Activated T-cell treated with anti-CD3 and anti-CD28 coated beads, Interleukin-2, amount 50 U/mL, for 24 hours (primary cell): Measurements from ENCODE around the gene NF1.

Experiments used
- DNase-seq: peaks from one replicate; pipeline ENCODE4 v3.0.0-alpha.2; 2020
- H3K27ac Mint-ChIP-seq: 2 replicates; pipeline ENCODE4 v1.8.0; 2020; ENCODE audit warnings: mild to moderate bottlenecking, mixed read lengths
- H3K27me3 Mint-ChIP-seq: 2 replicates; pipeline ENCODE4 v1.8.0; 2020; ENCODE audit warnings: mixed read lengths
- H3K36me3 Mint-ChIP-seq: 2 replicates; pipeline ENCODE4 v1.8.0; 2020; ENCODE audit warnings: low read depth, mixed read lengths
- H3K4me1 Mint-ChIP-seq: 2 replicates; pipeline ENCODE4 v1.8.0; 2020; ENCODE audit warnings: low read depth, mixed read lengths
- H3K4me3 Mint-ChIP-seq: 2 replicates; pipeline ENCODE4 v1.8.0; 2020; ENCODE audit warnings: mild to moderate bottlenecking, moderate library complexity, mixed read lengths
- H3K9me3 Mint-ChIP-seq: 2 replicates; pipeline ENCODE4 v1.8.0; 2020; ENCODE audit warnings: mixed read lengths

The NF1 gene

GRCh38 chr17:31225831-31226230 lies 131.1 kb downstream of the NF1 start:
- Mint-ChIP-seq H3K27ac (no peak overlapping the region), H3K36me3 (peaks cover 18% of the 10 kb centered on the region), H3K27me3 (no peaks in the 10 kb centered on the region), H3K9me3 (no peaks in the 10 kb centered on the region), H3K4me3 (no peak overlapping the region), H3K4me1 (peaks cover 3% of the 10 kb centered on the region)
- DNase-seq, result no peak

GRCh38 chr17:31226373-31226772 lies 131.6 kb downstream of the NF1 start:
- H3K36me3 Mint-ChIP-seq, result peaks cover 23% of the 10 kb centered on the region
- no peak overlapping the region for H3K27ac Mint-ChIP-seq
- DNase-seq, result no peak

GRCh38 chr17:31226950-31227349 lies 132.2 kb downstream of the NF1 start:
- Mint-ChIP-seq H3K27ac (no peak overlapping the region), H3K9me3 (no peaks in the 10 kb centered on the region), H3K4me1 (peaks cover 3% of the 10 kb centered on the region), H3K36me3 (peaks cover 26% of the 10 kb centered on the region), H3K27me3 (no peaks in the 10 kb centered on the region), H3K4me3 (no peak overlapping the region)
- DNase-seq, result no peak

More at GRCh38 chr17:31226373-31226772, 131.6 kb downstream of the NF1 start:
- Mint-ChIP-seq H3K27me3 (no peaks in the 10 kb centered on the region), H3K4me3 (no peak overlapping the region), H3K9me3 (no peaks in the 10 kb centered on the region), H3K4me1 (peaks cover 3% of the 10 kb centered on the region)

- Mint-ChIP-seq H3K4me3 (no peak overlapping the region), H3K9me3 (no peaks in the 10 kb centered on the region), H3K4me1 (no peaks in the 10 kb centered on the region), H3K36me3 (peaks cover 55% of the 10 kb centered on the region), H3K27ac (no peak overlapping the region), H3K27me3 (no peaks in the 10 kb centered on the region)
- DNase-seq, result no peak
These were observed 137.1 kb downstream of the NF1 start for GRCh38 chr17:31231852-31232251.

DNA sequence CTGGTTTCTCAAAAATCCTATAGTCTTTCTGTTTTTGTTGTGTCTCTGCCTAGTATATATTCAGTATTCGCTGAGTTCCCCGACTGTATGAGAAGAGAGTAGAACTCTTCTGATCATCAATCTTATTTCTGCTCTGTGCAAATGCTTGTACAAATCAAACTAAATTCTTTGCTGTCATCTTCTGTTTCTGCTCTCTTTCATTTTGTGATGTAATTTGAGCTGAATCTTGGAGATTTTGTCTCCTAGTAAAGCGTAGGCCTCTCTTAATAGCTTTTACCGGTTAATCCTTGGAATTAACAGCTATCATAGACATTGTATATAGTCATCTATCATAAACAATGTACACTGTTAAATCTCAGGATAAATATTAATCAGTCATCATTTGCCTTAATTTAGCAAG lies 140.3 kb downstream of the NF1 start:
- Mint-ChIP-seq H3K36me3 (peaks cover 50% of the 10 kb centered on the region), H3K4me3 (no peak overlapping the region), H3K27me3 (no peaks in the 10 kb centered on the region), H3K4me1 (no peaks in the 10 kb centered on the region), H3K9me3 (no peaks in the 10 kb centered on the region), H3K27ac (no peak overlapping the region)
- no peak for DNase-seq

DNA sequence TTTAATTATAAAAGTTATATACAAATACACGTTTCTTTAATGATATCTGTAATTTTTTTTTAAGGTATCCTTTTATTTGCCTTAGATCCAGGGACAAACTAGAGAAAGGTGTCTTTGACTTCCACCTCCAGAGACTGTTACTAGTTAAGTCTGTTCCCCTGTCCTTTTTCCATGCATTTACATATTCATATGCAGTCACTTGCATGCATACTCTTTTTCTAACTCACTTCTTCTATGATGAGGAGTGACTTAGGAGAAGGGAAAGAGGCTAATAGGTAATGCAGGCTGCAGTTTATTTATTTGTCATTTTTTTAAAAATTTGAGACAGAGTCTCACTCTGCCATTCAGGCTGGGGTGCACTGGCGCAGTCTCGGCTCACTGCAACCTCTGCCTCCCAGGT lies 141.4 kb downstream of the NF1 start:
- Mint-ChIP-seq H3K9me3 (no peaks in the 10 kb centered on the region), H3K4me1 (no peaks in the 10 kb centered on the region), H3K36me3 (peaks cover 52% of the 10 kb centered on the region), H3K27ac (no peak overlapping the region), H3K4me3 (no peak overlapping the region), H3K27me3 (no peaks in the 10 kb centered on the region)
- DNase-seq, result no peak

DNA sequence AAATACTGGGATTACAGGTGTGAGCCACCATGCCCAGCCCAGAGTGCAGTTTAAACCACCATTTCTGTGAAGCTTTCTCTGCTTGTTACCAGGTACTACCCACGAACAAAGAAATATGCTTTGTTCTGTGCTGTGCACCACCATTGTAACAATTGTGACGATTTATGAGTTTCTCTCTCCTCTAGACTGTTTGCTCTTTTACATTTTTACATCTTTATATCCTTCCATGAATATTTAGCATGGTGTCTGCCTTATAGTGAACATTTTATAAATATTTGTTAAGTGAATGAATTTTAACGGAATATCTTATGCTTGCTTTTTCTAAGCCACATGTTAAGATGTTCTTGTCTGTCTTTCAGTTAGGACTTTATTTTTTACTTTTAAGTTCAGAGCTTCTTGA lies 141.9 kb downstream of the NF1 start:
- Mint-ChIP-seq H3K4me1 (peaks cover 3% of the 10 kb centered on the region), H3K27ac (no peak overlapping the region), H3K36me3 (peaks cover 54% of the 10 kb centered on the region), H3K4me3 (no peak overlapping the region), H3K9me3 (no peaks in the 10 kb centered on the region), H3K27me3 (no peaks in the 10 kb centered on the region)
- DNase-seq, result no peak

DNA sequence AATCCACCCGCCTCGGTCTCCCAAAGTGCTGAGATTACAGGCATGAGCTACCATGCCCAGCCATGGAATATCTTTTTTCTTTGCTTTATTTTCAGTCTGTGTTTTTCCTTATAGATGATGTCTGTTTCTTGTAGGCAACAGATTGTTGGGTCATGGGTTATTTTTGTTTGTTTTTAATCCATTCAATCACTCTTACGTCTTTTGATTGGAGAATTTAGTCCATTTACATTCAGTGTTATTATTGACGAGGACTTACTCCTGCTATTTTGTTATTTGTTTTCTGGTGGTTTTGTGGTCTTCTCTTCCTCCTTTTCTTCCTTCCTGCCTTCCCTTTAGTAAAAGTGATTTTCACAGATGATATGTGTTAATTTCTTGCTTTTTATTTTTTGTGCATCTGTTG lies 146.3 kb downstream of the NF1 start:
- H3K27ac Mint-ChIP-seq, result no peak overlapping the region
- H3K27me3 Mint-ChIP-seq, result no peaks in the 10 kb centered on the region
- H3K4me3 Mint-ChIP-seq, result no peak overlapping the region
- no peaks in the 10 kb centered on the region for H3K9me3 Mint-ChIP-seq
- no peak for DNase-seq
- H3K36me3 Mint-ChIP-seq, result peaks cover 49% of the 10 kb centered on the region
- peaks cover 3% of the 10 kb centered on the region for H3K4me1 Mint-ChIP-seq

GRCh38 chr17:31248986-31249834 lies 154.4 kb downstream of the NF1 start:
- H3K27ac Mint-ChIP-seq, result no peak overlapping the region
- no peaks in the 10 kb centered on the region for H3K4me1 Mint-ChIP-seq
- H3K9me3 Mint-ChIP-seq, result no peaks in the 10 kb centered on the region
- DNase-seq, result no peak
- H3K4me3 Mint-ChIP-seq, result no peak overlapping the region
- peaks cover 23% of the 10 kb centered on the region for H3K36me3 Mint-ChIP-seq
- no peaks in the 10 kb centered on the region for H3K27me3 Mint-ChIP-seq

GRCh38 chr17:31249835-31250141 lies 155.0 kb downstream of the NF1 start:
- H3K9me3 Mint-ChIP-seq, result no peaks in the 10 kb centered on the region
- no peaks in the 10 kb centered on the region for H3K27me3 Mint-ChIP-seq
- DNase-seq, result no peak
- no peaks in the 10 kb centered on the region for H3K4me1 Mint-ChIP-seq
- peaks cover 20% of the 10 kb centered on the region for H3K36me3 Mint-ChIP-seq
- no peak overlapping the region for H3K4me3 Mint-ChIP-seq
- H3K27ac Mint-ChIP-seq, result no peak overlapping the region

DNA sequence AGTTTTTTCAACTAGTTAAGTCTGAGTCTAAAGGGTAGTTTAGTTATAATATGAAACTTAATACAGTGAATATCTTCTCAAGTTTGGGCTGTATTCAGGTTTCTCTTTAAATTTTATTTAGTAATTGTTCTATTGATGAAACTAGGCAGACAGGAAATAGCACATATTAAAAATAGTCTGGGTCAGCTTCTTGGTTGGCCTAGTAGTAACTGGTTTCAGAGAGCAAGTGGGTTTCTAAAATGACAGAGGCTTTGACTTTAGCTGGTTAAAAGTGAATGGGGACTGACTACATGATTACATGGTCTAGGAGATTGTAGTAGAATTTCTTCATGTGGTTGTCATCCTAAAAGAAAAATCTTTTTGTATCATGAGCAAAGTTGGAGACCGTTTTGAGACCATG lies 155.5 kb downstream of the NF1 start:
- Mint-ChIP-seq H3K27me3 (no peaks in the 10 kb centered on the region), H3K36me3 (peaks cover 20% of the 10 kb centered on the region), H3K27ac (no peak overlapping the region), H3K4me3 (no peak overlapping the region), H3K9me3 (no peaks in the 10 kb centered on the region), H3K4me1 (no peaks in the 10 kb centered on the region)
- DNase-seq, result no peak

DNA sequence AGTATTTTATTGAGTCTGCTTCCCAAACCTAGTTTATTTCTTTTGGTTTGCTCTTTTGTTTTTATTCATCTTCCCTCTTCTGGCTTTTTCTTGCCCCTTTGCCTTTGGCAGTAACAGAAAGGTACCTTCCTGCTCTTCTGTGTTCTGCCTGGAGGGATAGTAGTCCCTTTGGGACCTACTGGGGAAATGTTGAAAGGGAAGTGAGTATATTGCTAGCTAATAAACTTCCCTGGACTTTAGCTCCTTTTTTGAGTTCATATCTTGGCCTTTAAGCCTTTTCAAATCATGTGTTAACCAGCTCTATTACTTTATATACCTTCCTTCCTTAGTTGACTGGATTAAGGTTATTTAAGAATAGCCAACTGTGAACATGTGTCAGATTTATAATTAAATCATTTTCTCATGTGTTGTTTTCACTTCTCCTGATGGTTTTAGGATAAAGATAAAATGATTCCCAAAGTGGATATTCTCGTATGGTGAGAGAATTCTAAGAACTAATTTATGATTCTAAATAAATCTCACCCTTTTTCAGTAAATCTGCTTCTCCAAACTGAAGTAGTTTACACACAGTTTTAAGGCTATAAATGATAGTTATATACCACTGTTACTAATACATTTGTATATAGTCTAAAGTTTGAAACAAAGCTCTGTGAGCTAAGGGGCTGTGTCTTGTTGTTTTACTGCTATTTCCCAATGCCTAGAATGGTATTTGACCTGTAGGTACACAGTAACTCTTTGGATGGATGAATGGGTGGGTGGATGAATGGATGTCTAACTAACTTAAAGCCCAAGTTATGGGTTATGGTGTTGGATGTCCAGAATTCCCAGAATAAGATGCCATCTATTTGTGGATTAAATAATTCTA lies 156.6 kb downstream of the NF1 start:
- Mint-ChIP-seq H3K27me3 (no peaks in the 10 kb centered on the region), H3K4me3 (no peak overlapping the region), H3K27ac (no peak overlapping the region), H3K36me3 (peaks cover 20% of the 10 kb centered on the region), H3K4me1 (no peaks in the 10 kb centered on the region), H3K9me3 (no peaks in the 10 kb centered on the region)
- DNase-seq, result no peak

GRCh38 chr17:31251970-31252328 lies 157.2 kb downstream of the NF1 start:
- no peaks in the 10 kb centered on the region for H3K4me1 Mint-ChIP-seq
- DNase-seq, result no peak
- no peak overlapping the region for H3K27ac Mint-ChIP-seq
- H3K36me3 Mint-ChIP-seq, result peaks cover 20% of the 10 kb centered on the region
- H3K27me3 Mint-ChIP-seq, result no peaks in the 10 kb centered on the region
- H3K4me3 Mint-ChIP-seq, result no peak overlapping the region
- no peaks in the 10 kb centered on the region for H3K9me3 Mint-ChIP-seq

DNA sequence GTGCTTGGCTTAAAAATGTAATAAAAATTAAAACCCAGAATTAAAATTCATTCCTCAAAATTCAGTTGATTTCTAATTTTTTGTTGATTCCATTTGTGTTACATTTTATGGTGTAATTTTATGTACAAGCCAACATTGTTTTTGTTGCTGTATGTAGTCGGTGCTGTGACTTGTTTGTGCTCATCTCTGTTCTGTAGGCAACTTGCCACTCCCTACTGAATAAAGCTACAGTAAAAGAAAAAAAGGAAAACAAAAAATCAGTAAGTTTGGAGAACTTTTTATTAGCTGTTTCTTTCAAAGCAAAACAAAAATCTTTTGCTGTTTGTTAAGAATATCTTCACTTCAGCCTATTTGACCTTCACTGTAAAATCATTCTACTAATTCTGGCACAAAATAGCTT lies 158.0 kb downstream of the NF1 start:
- Mint-ChIP-seq H3K4me1 (peaks cover under 1% of the 10 kb centered on the region), H3K27ac (no peak overlapping the region), H3K4me3 (no peak overlapping the region), H3K9me3 (no peaks in the 10 kb centered on the region), H3K36me3 (peaks cover 20% of the 10 kb centered on the region), H3K27me3 (no peaks in the 10 kb centered on the region)
- DNase-seq, result no peak

DNA sequence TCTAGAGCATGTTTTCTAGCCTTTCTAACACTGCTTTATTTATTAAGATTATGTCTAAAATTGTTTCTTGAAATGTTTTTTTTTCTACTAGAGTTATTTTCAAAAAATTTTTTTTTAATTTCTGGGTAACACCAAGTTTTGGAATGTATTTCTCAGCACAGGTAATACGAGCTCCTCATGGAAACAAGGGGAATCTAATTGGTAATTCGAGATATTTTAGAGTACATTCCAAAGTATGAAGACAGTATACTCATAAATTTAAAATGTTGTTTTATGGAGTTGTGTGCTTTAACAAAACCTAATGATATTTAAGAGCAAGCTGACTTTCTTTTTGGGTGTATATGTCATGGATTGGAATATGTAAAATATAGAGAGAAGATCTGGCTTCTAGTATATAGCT lies 159.9 kb downstream of the NF1 start:
- peaks cover 12% of the 10 kb centered on the region for H3K36me3 Mint-ChIP-seq
- no peak overlapping the region for H3K27ac Mint-ChIP-seq
- peaks cover 2% of the 10 kb centered on the region for H3K4me1 Mint-ChIP-seq
- no peaks in the 10 kb centered on the region for H3K27me3 Mint-ChIP-seq
- no peak for DNase-seq
- H3K4me3 Mint-ChIP-seq, result no peak overlapping the region
- H3K9me3 Mint-ChIP-seq, result no peaks in the 10 kb centered on the region
